Natural killer cell (primary cell): ENCODE measurements around the gene PRR35. TPM values are rescaled to one million over a fixed set of nuclear protein-coding genes. Genes with fewer than 3 reads are reported as not detected.
A peak's percentile ranks its signal among the peaks of the same experiment; 100 is the strongest.

Experiments used
- ATAC-seq, 3 donors: fragments of 150-1000 bp in 2 of 3; fragments of 200-7000 bp in 1 of 3; cut with Tn5 transposase; 1 replicate in 1 of 3; 2 replicates in 2 of 3; pipeline ENCODE4 v1.10.0; 2021; ENCODE audit warnings: mild to moderate bottlenecking in 2 of 3, moderate library complexity in 2 of 3
- DNase-seq, 2 donors: peaks; one replicate each; pipeline versions ENCODE4 v3.0.0 to v3.0.0-alpha.2; 2013 to 2021; ENCODE audit warnings: mixed read lengths in 1 of 2
- H3K27ac ChIP-seq: one replicate; pipeline ENCODE4 v1.5.1; 2013; ENCODE audit warnings: mild to moderate bottlenecking, low read length
- H3K27me3 ChIP-seq: one replicate; pipeline ENCODE4 v1.6.1; 2013; ENCODE audit warnings: low read length; ENCODE audit not compliant: control insufficient read depth, insufficient read depth
- H3K36me3 ChIP-seq: one replicate; pipeline ENCODE4 v1.6.1; 2013; ENCODE audit warnings: low read length; ENCODE audit not compliant: control insufficient read depth, insufficient read depth
- H3K4me1 ChIP-seq: one replicate; pipeline ENCODE4 v1.6.1; 2013; ENCODE audit warnings: low read length; ENCODE audit not compliant: control insufficient read depth, insufficient read depth
- H3K4me3 ChIP-seq: one replicate; pipeline ENCODE4 v1.5.1; 2013; ENCODE audit warnings: low read length
- H3K9me3 ChIP-seq: one replicate; pipeline ENCODE4 v1.6.1; 2013; ENCODE audit warnings: low read length; ENCODE audit not compliant: control insufficient read depth, insufficient read depth
- H3K27ac Mint-ChIP-seq, 2 donors: one replicate each; pipeline ENCODE4 v1.8.0; 2022; ENCODE audit warnings: mild to moderate bottlenecking in 2 of 2, mixed read lengths in 2 of 2, moderate library complexity in 1 of 2
- H3K27me3 Mint-ChIP-seq, 2 donors: one replicate each; pipeline ENCODE4 v1.8.0; 2022; ENCODE audit warnings: low read depth in 2 of 2, mixed read lengths in 2 of 2
- H3K36me3 Mint-ChIP-seq: one replicate; pipeline ENCODE4 v1.8.0; 2022; ENCODE audit warnings: mixed read lengths
- H3K4me1 Mint-ChIP-seq, 2 donors: one replicate each; pipeline ENCODE4 v1.8.0; 2022; ENCODE audit warnings: mixed read lengths in 2 of 2
- H3K4me3 Mint-ChIP-seq: one replicate; pipeline ENCODE4 v1.8.0; 2022; ENCODE audit warnings: mild to moderate bottlenecking, moderate library complexity, mixed read lengths
- H3K9me3 Mint-ChIP-seq, 2 donors: one replicate each; pipeline ENCODE4 v1.8.0; 2022; ENCODE audit warnings: mixed read lengths in 2 of 2
- CTCF ChIP-seq: fragments of 200-600 bp; IDR thresholded peaks from one replicate; pipeline ENCODE4 v1.8.0; 2022; ENCODE audit warnings: antibody characterized with exemption
- WGBS: methylation state at CpG from one replicate; pipeline ENCODE4 v1.1.7; 2013; ENCODE audit warnings: missing lambda C conversion rate; ENCODE audit not compliant: insufficient coverage; 5-methylcytosine and 5-hydroxymethylcytosine counted together
- intact Hi-C: fragments of 100-400 bp; cut with micrococcal nuclease; formaldehyde crosslinking; loops from one replicate; pipeline ENCODE4 v1.14.2; 2022
- total RNA-seq, 4 donors: library from RNA; stranded (reverse); fragments of 120-200 nt in 1 of 4; gene quantifications; one replicate each; pipeline versions ENCODE4 v1.2.3 to v1.2.4, GENCODE V29; 2013 to 2022

PRR35 gene
- total RNA-seq, 3 donors from 2014 or later (not counting 1 experiment from before 2014, with no cell fraction given), result 0.20 TPM; not detected in 2

- no peak for TF ChIP-seq CTCF
- H3K36me3 Mint-ChIP-seq, result no peaks in the 10 kb centered on the region
- no peaks in the 10 kb centered on the region for H3K27me3 Mint-ChIP-seq
- no peaks in the 10 kb centered on the region for H3K9me3 ChIP-seq
- no peak overlapping the region for H3K27ac ChIP-seq
- ATAC-seq (peak in 1 of 3 donors; percentile 24), DNase-seq (no peak)
- H3K4me3 Mint-ChIP-seq, result no peak overlapping the region
- peaks cover 0 to 9% of the 10 kb centered on the region in 2 donors for H3K4me1 Mint-ChIP-seq
- no peak overlapping the region for H3K4me3 ChIP-seq
- H3K27ac Mint-ChIP-seq, result no peak overlapping the region
- H3K27me3 ChIP-seq, result no peaks in the 10 kb centered on the region
- H3K4me1 ChIP-seq, result peaks cover 24% of the 10 kb centered on the region
- H3K9me3 Mint-ChIP-seq, result no peaks in the 10 kb centered on the region
- H3K36me3 ChIP-seq, result peaks cover 19% of the 10 kb centered on the region
- 92% methylated on average over 54 of the region's 54 CpGs for WGBS
- intact Hi-C loops, result no loop called here
Observed at GRCh38 chr16:549544-550263, 10.5 kb upstream of the PRR35 start.

- no peak overlapping the region for H3K4me3 ChIP-seq
- 97% methylated on average over 28 of the region's 28 CpGs for WGBS
- no peak overlapping the region for H3K27ac ChIP-seq
- no peaks in the 10 kb centered on the region for H3K27me3 ChIP-seq
- DNase-seq (no peak), ATAC-seq (no peak)
- no peaks in the 10 kb centered on the region for H3K9me3 ChIP-seq
- H3K36me3 Mint-ChIP-seq, result no peaks in the 10 kb centered on the region
- no peak for TF ChIP-seq CTCF
- no peaks in the 10 kb centered on the region for H3K27me3 Mint-ChIP-seq
- H3K4me3 Mint-ChIP-seq, result no peak overlapping the region
- no peak overlapping the region for H3K27ac Mint-ChIP-seq
- intact Hi-C loops, result no loop called here
- H3K9me3 Mint-ChIP-seq, result no peaks in the 10 kb centered on the region
- H3K4me1 ChIP-seq, result peaks cover 22% of the 10 kb centered on the region
- H3K4me1 Mint-ChIP-seq, result peaks cover 0 to 6% of the 10 kb centered on the region in 2 donors
- H3K36me3 ChIP-seq, result peaks cover 19% of the 10 kb centered on the region
Observed at GRCh38 chr16:551210-551609, 9.0 kb upstream of the PRR35 start.

DNA sequence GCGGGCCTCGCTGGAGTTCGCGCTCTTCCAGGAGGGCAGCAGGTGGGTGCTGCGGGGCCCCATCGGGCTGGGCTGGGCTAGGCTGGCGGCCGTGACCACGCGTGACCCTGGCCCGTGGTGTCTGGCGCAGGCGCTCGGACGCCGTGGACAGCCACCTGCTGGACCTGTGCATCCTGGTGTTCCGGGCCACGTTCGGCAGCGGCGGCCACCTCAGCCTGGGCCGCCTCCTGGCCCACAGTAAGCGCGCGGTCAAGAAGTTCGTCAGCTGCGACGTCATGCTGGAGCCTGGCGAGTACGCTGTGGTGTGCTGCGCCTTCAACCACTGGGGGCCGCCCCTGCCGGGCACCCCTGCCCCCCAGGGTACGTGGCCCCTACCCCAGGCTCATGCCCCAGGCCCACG, 8.0 kb upstream of the PRR35 start:
- Mint-ChIP-seq H3K36me3 (no peaks in the 10 kb centered on the region), H3K4me3 (no peak overlapping the region), H3K27me3 (no peaks in the 10 kb centered on the region), H3K4me1 (no peaks in the 10 kb centered on the region), H3K27ac (no peak overlapping the region), H3K9me3 (no peaks in the 10 kb centered on the region)
- peaks cover 12% of the 10 kb centered on the region for H3K4me1 ChIP-seq
- TF ChIP-seq CTCF, result no peak
- no peaks in the 10 kb centered on the region for H3K27me3 ChIP-seq
- no peak overlapping the region for H3K27ac ChIP-seq
- peaks cover 19% of the 10 kb centered on the region for H3K36me3 ChIP-seq
- intact Hi-C loops, result no loop called here
- DNase-seq (no peak), ATAC-seq (no peak)
- WGBS, result 94% methylated on average over 35 of the region's 35 CpGs
- no peak overlapping the region for H3K4me3 ChIP-seq
- no peaks in the 10 kb centered on the region for H3K9me3 ChIP-seq
